A673 (cell line): ENCODE results near the gene ARHGEF28. TPM values are rescaled to one million over a fixed set of nuclear protein-coding genes. Genes with fewer than 3 reads are reported as not detected.

Source experiments
- Bru-seq: library from RNA; stranded (reverse); fragments of 400-500 nt; gene quantifications from one replicate; lab custom pipeline; 2021; lab: Mats Ljungman, UMichigan
- BruChase-seq, 2 experiments: library from RNA; stranded (reverse); fragments of 400-500 nt; gene quantifications; one replicate each; lab custom pipeline; 2021; lab: Mats Ljungman, UMichigan
- BruUV-seq: library from RNA; stranded (reverse); fragments of 400-500 nt; replicated peaks from 2 replicates; lab custom pipeline; 2021; lab: Mats Ljungman, UMichigan
- CTCF ChIA-PET: fragments of 300-600 bp; sonication (Branson Sonifier 250); formaldehyde crosslinking; loops from one replicate; lab custom pipeline; 2022; ENCODE audit warnings: antibody characterized with exemption; lab: Charles Lee
- POLR2A ChIA-PET: fragments of 300-600 bp; sonication (Branson Sonifier 250); formaldehyde crosslinking; loops from one replicate; lab custom pipeline; 2022; ENCODE audit warnings: antibody characterized with exemption; ENCODE audit not compliant: low non-redundant PET; lab: Charles Lee
- DNase-seq: peaks from one replicate; pipeline ENCODE4 v3.0.0-alpha.2; 2015; ENCODE audit warnings: low spot score
- H3K27ac ChIP-seq: fragments of 200-600 bp; sonication (generic); 2 replicates; pipeline ENCODE4 v1.5.1; 2016; ENCODE audit warnings: mixed run types, low read depth, mild to moderate bottlenecking, mixed read lengths, antibody characterized with exemption, low read length; ENCODE audit not compliant: poor library complexity, severe bottlenecking
- H3K27me3 ChIP-seq: fragments of 200-600 bp; sonication (generic); replicated peaks from 2 replicates; pipeline ENCODE4 v1.6.1; 2017; ENCODE audit warnings: mixed run types, low read depth, mild to moderate bottlenecking, mixed read lengths, antibody characterized with exemption, low read length; ENCODE audit not compliant: insufficient read depth, poor library complexity
- H3K36me3 ChIP-seq: fragments of 200-600 bp; sonication (generic); 2 replicates; pipeline ENCODE4 v1.6.1; 2016; ENCODE audit warnings: mixed run types, mild to moderate bottlenecking, mixed read lengths, antibody characterized with exemption, low read length; ENCODE audit not compliant: insufficient read depth, poor library complexity, severe bottlenecking
- H3K4me1 ChIP-seq: fragments of 200-600 bp; sonication (generic); 2 replicates; pipeline ENCODE4 v1.6.1; 2017; ENCODE audit warnings: mixed run types, mild to moderate bottlenecking, mixed read lengths, antibody characterized with exemption, low read length; ENCODE audit not compliant: insufficient read depth, poor library complexity, severe bottlenecking
- H3K4me3 ChIP-seq: fragments of 200-600 bp; sonication (generic); 2 replicates; pipeline ENCODE4 v1.5.1; 2016; ENCODE audit warnings: low read depth, mixed run types, mild to moderate bottlenecking, mixed read lengths, low read length; ENCODE audit not compliant: poor library complexity, severe bottlenecking
- H3K9me3 ChIP-seq: fragments of 200-600 bp; sonication (generic); 2 replicates; pipeline ENCODE4 v1.6.1; 2016; ENCODE audit warnings: mixed run types, low read depth, mild to moderate bottlenecking, mixed read lengths, antibody characterized with exemption, low read length; ENCODE audit not compliant: poor library complexity, severe bottlenecking
- CTCF ChIP-seq: fragments of 300-800, 200-600 bp; sonication (generic); conservative IDR thresholded peaks from 2 replicates; pipeline ENCODE4 v1.5.1; 2017; ENCODE audit warnings: low read depth, mild to moderate bottlenecking, antibody characterized with exemption, low read length, moderate library complexity, mixed read lengths
- EZH2 ChIP-seq: fragments of 200-600 bp; sonication (generic); IDR thresholded peaks from 2 replicates; pipeline ENCODE4 v1.6.1; 2017; ENCODE audit warnings: borderline replicate concordance, low read depth, mild to moderate bottlenecking, mixed read lengths, antibody characterized with exemption, low read length; ENCODE audit not compliant: poor library complexity, severe bottlenecking
- intact Hi-C: fragments of 100-400 bp; cut with micrococcal nuclease; formaldehyde crosslinking; loops from one replicate; pipeline ENCODE4 v1.10.0; 2022; ENCODE audit not compliant: unreplicated experiment
- long read RNA-seq: library from polyadenylated mRNA; stranded (forward); transcript quantifications from one replicate; pipeline ENCODE4 v2.0.0, GENCODE V29; 2022
- total RNA-seq: library from RNA; stranded (reverse); gene quantifications from 2 replicates; pipeline ENCODE4 v1.2.3, GENCODE V29; 2021

ARHGEF28 gene, protein sequence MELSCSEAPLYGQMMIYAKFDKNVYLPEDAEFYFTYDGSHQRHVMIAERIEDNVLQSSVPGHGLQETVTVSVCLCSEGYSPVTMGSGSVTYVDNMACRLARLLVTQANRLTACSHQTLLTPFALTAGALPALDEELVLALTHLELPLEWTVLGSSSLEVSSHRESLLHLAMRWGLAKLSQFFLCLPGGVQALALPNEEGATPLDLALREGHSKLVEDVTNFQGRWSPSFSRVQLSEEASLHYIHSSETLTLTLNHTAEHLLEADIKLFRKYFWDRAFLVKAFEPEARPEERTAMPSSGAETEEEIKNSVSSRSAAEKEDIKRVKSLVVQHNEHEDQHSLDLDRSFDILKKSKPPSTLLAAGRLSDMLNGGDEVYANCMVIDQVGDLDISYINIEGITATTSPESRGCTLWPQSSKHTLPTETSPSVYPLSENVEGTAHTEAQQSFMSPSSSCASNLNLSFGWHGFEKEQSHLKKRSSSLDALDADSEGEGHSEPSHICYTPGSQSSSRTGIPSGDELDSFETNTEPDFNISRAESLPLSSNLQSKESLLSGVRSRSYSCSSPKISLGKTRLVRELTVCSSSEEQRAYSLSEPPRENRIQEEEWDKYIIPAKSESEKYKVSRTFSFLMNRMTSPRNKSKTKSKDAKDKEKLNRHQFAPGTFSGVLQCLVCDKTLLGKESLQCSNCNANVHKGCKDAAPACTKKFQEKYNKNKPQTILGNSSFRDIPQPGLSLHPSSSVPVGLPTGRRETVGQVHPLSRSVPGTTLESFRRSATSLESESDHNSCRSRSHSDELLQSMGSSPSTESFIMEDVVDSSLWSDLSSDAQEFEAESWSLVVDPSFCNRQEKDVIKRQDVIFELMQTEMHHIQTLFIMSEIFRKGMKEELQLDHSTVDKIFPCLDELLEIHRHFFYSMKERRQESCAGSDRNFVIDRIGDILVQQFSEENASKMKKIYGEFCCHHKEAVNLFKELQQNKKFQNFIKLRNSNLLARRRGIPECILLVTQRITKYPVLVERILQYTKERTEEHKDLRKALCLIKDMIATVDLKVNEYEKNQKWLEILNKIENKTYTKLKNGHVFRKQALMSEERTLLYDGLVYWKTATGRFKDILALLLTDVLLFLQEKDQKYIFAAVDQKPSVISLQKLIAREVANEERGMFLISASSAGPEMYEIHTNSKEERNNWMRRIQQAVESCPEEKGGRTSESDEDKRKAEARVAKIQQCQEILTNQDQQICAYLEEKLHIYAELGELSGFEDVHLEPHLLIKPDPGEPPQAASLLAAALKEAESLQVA (N-terminal part only)
- 3.4 and 3.5 TPM in 2 replicates for total RNA-seq
- Bru-seq, nascent RNA = percentile 48 among the genes with signal in this experiment
- BruChase-seq, experiment 1, labeled RNA remaining after a 2-hour chase = percentile 45 among the genes with signal in this experiment
- BruChase-seq, experiment 2, labeled RNA remaining after a 6-hour chase = percentile 35 among the genes with signal in this experiment
- long read RNA-seq, full-length matches to known transcripts = 1 of 3 reads
- long read RNA-seq, partial matches to known transcripts = 0 of 3 reads
- long read RNA-seq, other reads (novel, unspliced or antisense) = 2 of 3 reads

DNA sequence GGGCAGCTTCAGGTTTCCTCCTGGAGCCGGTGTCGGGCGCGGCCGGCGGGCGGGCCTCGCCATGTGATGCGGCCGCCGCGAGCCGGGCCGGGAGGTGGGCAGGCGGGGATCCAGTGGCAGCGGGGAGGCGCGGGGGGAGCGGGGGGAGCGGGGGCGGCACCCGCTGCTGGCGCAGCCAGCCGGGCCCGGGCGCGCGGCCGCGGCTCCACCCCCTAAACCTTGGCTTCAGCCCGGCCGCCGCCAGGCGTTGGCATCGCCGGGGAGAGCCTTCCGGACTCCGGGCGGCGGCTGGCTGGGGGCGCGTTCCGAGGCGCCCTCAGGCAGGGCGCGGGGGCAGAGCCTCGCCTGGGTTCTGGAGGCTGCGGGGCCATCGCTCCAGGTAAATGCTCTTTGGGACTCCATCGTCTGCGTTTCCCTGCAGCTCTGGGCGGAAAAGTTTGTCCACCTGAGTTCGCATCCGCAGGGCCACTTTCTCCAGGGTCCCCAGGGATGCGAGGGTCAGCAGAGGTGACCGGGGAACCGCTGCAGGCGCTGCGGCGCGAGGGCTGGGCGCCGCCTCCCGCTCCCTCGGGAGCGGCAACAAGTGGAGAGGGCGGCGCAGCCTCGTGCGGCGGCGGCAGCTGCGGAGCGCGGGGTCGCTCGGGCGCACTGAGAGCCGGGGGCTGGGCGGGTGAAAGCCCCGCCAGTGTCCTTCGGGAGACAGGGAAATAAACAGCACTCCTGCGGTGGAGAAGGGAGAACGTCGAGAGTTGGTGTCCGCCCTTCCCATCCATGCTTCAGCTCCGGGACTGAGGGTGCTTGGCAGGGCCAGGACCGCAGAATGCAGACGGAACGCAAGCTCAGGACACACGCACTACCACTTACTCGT is at the start of gene ARHGEF28:
TSS of gene ARHGEF28 (plus strand) at position 253 of the 868 bp plus-strand sequence. CDS start 58,656 bp downstream, outside the sequence.
- H3K27me3 ChIP-seq = peaks cover 39% of the 10 kb centered on the region
- TF ChIP-seq EZH2 (peak; percentile 10), CTCF (no peak)
- H3K27ac ChIP-seq = no peak within 1 kb of the TSS
- peak within 1 kb of the TSS; percentile 55 for H3K4me3 ChIP-seq
- H3K4me1 ChIP-seq = no peaks in the 10 kb centered on the region
- no peaks in the 10 kb centered on the region for H3K9me3 ChIP-seq
- no peaks in the 10 kb centered on the region for H3K36me3 ChIP-seq
- no TSS peak for BruUV-seq
- CTCF ChIA-PET = no interaction called here
- POLR2A ChIA-PET = interaction anchor here (0.7 kb wide), 1 partner anchor 329 kb away, joined by 6 read pairs; no protein-coding TSS in a partner anchor
- intact Hi-C loops = no loop called here
- DNase-seq = peak; percentile 50

GRCh38 chr5:73582285-73583145 is 43.5 kb upstream of the ARHGEF28 start:
- ChIA-PET CTCF (no interaction called here), POLR2A (no interaction called here)
- no peaks in the 10 kb centered on the region for H3K9me3 ChIP-seq
- TF ChIP-seq CTCF (no peak), EZH2 (no peak)
- no peak overlapping the region for H3K4me3 ChIP-seq
- H3K36me3 ChIP-seq = peaks cover 38% of the 10 kb centered on the region
- no peaks in the 10 kb centered on the region for H3K27me3 ChIP-seq
- H3K27ac ChIP-seq = no peak overlapping the region
- no peaks in the 10 kb centered on the region for H3K4me1 ChIP-seq
- intact Hi-C loops = no loop called here
- DNase-seq = no peak
- no TSS peak for BruUV-seq
